HCEC 1CT (cell line): Measurements from ENCODE around the gene CTH.
A peak's percentile ranks its signal among the peaks of the same experiment; 100 is the strongest.
"Not testable (repeated sequence)": the region's sequence is repeated elsewhere in the genome, so short reads cannot be mapped to it uniquely, and the experiment has no call there.

Experiments used
- DNase-seq: peaks from one replicate; pipeline ENCODE4 v3.0.0-alpha.2; 2017

The CTH gene

DNA sequence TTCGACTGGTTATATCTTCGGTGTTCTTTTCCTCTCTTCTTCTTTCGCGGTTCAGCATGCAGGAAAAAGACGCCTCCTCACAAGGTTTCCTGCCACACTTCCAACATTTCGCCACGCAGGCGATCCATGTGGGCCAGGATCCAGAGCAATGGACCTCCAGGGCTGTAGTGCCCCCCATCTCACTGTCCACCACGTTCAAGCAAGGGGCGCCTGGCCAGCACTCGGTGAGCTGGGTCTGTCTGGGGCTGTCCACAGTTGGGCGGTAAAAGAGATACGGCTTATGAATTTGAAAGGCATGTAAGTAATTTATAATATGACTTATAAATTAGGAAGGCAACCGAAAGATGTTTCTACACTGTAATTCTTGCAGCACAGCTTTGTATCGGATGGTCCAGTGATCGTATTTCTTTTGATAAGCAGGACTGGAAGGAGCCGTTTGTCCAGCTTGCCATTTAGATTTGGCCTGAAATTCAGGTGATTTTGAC, 334 bp downstream of the CTH start:
- peak; percentile 54 for DNase-seq

DNA sequence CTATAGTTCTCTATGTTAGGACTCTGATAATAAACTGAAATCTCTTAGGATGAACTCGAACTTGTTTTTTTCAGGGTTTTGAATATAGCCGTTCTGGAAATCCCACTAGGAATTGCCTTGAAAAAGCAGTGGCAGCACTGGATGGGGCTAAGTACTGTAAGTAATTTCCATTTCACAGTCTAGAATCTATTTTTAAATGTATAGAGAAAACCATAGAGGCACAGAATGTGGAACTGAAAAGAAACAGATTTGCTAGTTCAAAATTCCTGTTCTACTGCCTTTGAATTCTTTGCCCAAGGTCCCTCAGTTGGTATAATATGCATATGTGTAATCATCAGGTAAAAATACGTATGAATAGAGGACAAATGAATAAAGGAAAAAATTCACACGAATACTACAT, 4.8 kb downstream of the CTH start:
- DNase-seq: no peak

DNA sequence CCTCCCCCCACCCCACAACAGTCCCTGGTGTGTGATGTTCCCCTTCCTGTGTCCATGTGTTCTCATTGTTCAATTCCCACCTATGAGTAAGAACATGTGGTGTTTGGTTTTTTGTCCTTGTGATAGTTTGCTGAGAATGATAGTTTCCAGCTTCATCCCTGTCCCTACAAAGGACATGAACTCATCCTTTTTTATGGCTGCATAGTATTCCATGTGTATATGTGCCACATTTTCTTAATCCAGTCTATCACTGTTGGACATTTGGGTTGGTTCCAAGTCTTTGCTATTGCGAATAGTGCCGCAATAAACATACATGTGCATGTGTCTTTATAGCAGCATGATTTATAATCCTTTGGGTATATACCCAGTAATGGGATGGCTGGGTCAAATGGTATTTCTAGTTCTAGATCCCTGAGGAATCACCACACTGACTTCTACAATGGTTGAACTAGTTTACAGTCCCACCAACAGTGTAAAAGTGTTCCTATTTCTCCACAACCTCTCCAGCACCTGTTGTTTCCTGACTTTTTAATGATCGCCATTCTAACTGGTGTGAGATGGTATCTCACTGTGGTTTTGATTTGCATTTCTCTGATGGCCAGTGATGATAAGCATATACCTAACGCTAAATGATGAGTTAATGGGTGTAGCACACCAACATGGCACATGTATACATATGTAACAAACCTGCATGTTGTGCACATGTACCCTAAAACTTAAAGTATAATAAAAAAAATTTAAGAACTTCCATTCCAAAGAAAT, 8.1 kb downstream of the CTH start:
- DNase-seq: not testable (repeated sequence)

DNA sequence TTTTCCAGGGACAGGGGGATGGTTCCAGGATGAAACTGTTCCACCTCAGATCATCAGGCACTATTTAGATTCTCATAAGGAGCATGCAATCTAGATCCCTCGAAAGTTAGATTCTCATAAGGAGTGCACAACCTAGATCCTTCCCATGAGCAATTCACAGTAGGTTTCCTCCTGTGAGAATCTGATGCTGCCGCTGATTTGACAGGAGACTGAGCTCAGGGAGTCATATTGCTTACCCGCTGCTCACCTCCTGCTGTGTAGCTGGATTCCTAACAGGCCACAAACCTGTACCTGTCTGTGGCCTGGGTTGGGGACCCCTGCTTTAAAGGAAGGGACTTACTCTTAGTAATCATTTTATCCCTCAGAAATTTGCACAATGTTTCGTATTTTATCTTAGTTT, 9.3 kb downstream of the CTH start:
- no peak for DNase-seq

GRCh38 chr1:70426154-70427131, 15.4 kb downstream of the CTH start:
- no peak for DNase-seq

DNA sequence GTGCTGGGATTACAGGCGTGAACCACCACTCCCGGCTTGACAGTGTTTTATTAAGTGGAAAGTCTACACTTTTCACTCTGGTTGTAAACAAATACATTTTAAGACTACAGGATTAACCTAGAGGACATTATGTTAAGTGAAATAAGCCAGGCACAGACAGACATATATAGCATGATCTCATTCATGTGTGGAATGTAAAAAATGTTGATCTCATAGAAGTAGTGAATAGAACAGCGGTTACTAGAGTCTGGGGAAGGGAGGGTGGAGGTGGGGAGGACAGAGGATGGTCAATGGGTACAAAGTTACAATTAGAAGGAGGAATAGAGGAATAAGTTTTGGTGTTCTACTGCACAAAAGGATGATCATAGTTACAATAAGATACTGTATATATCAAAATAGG, 16.9 kb downstream of the CTH start:
- DNase-seq: peak; percentile 62

DNA sequence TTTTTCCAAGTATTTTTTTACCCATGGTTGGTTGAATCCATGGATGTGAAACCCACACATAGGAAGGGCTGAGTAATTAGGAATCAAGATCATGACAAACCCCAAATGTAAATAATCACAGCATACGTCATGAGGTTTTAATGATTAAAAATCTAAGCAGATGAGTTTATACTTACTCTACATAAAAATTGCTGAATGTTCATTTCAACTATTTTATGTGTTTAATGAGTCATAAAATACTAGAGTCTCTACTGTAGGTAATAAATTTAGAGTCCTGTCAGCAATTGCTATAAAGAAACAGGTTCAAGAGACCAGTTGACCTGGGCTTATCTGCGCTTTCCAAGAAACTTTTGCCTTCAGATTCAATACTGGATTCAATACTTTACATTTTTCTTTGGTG, 18.2 kb downstream of the CTH start:
- peak; percentile 74 for DNase-seq

DNA sequence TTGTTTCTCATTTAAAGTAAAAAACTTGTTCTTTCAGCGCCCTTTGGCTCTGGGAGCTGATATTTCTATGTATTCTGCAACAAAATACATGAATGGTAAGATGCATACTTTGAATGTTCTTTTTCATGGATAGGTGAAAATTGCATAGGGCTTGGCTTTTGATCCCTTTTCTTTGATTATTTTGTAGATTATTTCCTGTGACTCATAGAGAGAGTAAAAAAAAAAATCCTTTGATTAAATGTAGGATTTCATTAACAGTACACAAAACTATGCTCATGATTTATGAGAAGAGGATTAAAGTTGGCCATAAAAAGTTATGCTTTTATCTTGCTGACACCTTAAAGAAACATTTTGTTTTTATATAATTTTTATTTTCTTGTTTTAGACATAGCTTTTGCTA, 18.7 kb downstream of the CTH start:
- no peak for DNase-seq

GRCh38 chr1:70431317-70431716, 20.2 kb downstream of the CTH start:
- DNase-seq: no peak

GRCh38 chr1:70431874-70432273, 20.8 kb downstream of the CTH start:
- no peak for DNase-seq

DNA sequence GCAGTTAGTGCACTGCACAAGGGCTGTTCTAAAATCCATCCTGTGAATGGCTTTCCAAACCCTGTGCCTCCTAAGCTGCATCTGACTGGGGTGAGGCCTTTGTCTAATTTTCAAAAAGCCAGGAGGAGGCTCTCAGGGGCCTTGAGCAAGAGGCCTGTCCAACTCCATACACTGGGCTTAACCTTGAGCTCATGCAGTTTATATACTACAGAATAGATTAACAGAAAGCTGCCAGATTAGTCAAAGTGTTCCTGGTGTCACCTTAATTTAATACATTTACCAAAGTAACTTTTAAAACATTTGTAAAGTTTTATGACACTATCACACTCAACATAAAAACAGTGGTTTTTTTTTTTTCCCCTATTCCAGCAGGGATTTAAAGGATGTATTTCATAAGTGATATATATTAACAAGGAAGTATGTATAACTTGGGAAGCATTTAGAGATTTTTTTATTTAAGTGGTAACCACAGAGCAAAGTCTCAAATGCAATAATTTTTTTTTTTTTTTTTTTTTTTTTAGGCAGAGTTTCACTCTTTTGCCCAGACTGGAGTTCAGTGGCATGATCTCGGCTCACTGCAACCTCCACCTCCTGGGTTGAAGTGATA, 23.3 kb downstream of the CTH start:
- DNase-seq: no peak

DNA sequence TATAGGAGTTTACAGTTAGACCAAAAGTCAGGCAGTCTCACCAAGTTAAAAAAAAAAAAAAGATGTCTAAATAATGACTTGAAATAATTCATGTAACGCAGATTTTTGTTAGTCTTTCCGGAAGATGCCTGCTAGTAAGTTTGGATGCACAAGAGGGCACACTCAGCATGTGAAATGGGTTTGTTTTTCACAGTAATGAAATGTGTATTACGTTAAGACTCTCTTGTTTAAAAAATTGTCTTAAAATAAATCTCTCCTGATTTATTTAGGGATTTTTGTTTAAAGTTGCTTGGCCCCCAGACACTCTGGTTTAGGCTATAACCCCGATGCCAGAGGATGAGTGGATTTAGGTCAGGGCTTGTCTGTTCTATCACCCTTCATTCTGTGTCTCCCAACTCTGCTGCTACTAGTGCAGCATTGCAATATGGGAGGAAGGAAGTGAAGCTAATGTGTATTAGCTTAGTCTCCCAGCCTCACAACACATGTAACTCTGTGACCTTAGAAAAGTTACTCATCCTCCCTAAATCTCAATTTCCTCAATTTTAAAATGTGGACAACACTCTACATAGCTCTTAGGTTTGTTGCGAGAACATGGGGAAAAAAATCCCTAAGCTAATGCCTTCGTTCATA, 25.7 kb downstream of the CTH start:
- DNase-seq: peak; percentile 64

- DNase-seq: no peak
Measured at GRCh38 chr1:70438529-70438928, 27.5 kb downstream of the CTH start.

GRCh38 chr1:70440642-70441391, 29.7 kb downstream of the CTH start:
- DNase-seq: no peak

DNA sequence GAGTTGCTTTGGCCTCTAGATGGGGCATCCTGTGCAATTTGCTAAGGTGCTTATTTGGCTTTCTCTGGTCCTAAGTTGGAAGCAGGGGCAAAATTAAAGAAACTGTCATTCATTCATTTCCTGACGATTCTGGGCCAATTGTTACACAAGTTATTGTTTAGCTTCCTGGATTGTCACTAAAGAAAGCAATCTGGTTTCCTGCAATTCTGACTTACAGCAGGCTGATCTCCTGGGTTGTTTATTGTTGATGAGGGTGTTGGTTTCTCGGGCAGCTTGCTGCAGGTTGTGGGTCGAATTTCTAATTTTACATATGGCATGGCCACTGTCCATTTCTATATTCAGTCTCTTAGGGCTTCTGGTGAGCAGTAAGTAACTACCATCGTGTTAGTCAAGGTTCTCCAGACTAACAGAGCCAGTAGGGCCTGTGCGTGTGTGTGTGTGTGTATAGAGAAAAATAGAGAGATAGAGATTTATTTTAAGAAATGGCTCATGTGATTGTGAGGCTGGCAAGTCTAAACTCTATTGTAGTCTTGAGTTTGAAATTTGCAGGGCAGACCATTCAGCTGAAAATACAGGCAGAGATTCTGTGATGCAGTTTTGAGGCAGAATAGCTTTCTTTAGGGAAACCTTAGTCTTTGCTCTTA, 30.4 kb downstream of the CTH start:
- no peak for DNase-seq

DNA sequence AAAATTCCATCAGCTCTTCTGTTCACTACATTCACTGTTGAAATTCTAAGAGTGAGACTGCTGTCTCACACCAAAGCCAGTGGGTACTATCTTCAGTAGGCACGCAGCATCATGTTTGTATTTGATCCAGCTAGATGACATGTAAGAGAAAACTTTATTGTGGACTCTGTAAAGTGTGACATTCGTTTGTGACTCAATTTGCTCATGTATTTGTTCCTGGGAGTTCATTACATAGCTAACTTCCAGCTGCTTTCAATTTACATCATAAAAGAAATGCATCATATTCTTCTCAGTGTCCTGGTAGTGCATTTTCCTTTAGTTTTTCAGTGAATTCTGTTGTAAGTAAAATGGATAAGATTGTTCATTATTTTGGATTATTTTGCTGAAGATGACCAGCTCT, 31.4 kb downstream of the CTH start:
- DNase-seq: no peak

DNA sequence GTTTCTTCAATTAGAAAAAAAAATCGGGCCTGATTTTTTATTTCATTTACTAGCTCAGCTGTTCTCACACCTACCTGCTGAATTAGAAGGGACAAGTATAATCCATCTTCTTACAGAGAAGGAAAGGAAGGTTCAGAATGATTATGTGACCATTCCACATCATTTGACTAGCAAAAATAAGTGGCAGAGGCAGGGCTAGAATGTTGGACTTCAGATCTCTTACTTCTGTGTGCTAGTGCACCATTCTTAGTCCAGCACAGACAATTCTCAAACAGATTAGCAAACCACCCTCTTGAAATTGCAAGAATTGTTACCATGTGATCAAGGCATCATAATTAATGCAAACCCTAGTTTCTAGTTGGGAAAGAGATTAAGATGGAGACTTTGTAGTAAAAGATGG, 32.7 kb downstream of the CTH start:
- DNase-seq: no peak

- no peak for DNase-seq
Measured at GRCh38 chr1:70449049-70449448, 38.0 kb downstream of the CTH start.

DNA sequence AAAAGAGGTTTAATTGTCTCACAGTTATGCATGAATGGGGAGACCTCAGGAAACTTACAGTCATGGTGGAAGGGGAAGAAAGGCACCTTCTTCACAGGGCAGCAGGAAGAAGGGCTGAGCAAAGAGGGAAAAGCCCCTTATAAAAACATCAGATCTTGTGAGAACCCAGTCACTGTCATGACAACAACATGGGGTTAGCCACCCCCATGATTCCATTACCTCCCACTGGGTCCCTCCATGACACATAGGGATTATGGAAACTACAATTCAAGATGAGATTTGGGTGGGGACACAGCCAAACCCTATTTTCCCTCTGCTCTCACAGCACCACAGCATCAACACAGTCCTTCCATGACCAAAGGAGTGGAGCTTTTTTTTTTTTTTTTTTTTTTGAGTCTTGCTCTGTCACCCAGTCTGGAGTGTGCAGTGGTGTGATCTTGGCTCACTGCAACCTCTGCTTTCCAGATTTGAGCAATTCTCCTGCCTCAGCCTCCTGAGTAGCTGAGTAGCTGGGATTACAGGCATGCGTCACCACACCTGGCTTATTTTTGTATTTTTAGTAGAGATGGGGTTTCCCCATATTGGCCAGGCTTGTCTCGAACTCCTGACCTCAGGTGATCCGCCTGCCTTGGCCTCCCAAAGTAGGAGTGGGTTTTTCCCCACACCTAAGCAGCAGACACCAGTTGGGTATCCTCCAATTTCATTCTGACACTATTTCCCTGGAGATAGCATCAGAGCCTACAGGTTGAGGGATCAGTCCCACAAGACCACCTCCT, 41.3 kb downstream of the CTH start:
- DNase-seq: not testable (repeated sequence)

DNA sequence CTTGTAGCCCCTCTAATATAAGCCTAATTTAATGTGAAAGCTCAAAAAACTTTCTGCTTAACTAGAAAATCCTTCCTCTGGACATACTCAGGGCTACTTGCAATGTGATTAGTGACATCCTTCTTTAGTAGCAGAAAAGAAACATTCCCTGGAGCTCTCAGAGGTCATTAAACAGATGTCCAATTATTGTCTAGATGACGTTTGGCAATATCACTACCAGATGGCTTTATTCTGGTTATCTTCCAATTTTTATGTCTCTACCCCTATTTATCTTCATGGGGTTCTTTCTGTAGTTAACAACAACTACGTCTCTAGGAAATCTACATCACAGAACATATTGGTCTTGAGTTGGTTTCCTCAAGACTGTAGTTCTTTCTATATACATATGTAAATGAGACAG, 44.2 kb downstream of the CTH start:
- DNase-seq: no peak

DNA sequence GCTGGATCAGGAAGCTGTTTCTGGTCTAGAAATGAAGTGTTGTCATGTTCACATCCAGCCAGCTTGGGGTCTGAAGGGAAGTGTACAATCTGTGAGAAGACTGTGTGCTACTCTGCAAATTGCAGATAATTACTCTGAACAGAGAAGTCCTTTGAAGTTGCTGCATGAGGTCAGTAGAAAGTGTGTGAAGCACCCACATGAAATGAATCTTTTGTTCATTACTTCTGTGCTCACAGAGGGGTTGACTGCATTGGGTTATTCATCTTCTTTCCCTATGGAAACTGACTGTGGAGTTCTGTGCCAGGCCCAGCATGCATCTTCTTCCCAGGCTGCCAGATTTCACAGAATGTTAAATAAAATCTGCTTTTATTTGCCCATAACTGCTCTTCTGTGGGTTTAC, 47.1 kb downstream of the CTH start:
- no peak for DNase-seq
